ENCODE measurements around the gene ECE1.

- no peak for TF ChIP-seq MAX (IDR thresholded peaks at IDR 0.05)
- TF ChIP-seq ZNF761 (CRISPR knock-in tag; conservative IDR thresholded peaks at IDR 0.05), result no peak
- TF ChIP-seq ZC3H4 (CRISPR knock-in tag; IDR thresholded peaks at IDR 0.05; ENCODE audit: borderline replicate concordance), result no peak
- no peak for TF ChIP-seq BHLHE40 (IDR thresholded peaks at IDR 0.05; ENCODE audit: low read length)
- no peak for TF ChIP-seq FOXM1 (CRISPR knock-in tag; IDR thresholded peaks at IDR 0.05)
- TF ChIP-seq ZNF850 (CRISPR knock-in tag; conservative IDR thresholded peaks at IDR 0.05), result no peak
- no peak for TF ChIP-seq GABPB1 (CRISPR knock-in tag; IDR thresholded peaks at IDR 0.05)
- TF ChIP-seq MYC (CRISPR knock-in tag; IDR thresholded peaks at IDR 0.05; ENCODE audit: borderline replicate concordance), result no peak
- TF ChIP-seq ZNF274 (CRISPR knock-in tag; IDR thresholded peaks at IDR 0.05), result no peak
- no peak for TF ChIP-seq CTCF (CRISPR knock-in tag; IDR thresholded peaks at IDR 0.05)
Measured at GRCh38 chr1:21206117-21206516, 84.1 kb downstream of the ECE1 start.

All from HepG2 (cell line).